COLO668 (cell line): ENCODE data around the gene RAB33A.

Experiments used
- DNase-seq: peaks from one replicate; lab custom pipeline; 2025; ENCODE audit not compliant: unreplicated experiment; lab: John Stamatoyannopoulos, UW

RAB33A gene

DNA sequence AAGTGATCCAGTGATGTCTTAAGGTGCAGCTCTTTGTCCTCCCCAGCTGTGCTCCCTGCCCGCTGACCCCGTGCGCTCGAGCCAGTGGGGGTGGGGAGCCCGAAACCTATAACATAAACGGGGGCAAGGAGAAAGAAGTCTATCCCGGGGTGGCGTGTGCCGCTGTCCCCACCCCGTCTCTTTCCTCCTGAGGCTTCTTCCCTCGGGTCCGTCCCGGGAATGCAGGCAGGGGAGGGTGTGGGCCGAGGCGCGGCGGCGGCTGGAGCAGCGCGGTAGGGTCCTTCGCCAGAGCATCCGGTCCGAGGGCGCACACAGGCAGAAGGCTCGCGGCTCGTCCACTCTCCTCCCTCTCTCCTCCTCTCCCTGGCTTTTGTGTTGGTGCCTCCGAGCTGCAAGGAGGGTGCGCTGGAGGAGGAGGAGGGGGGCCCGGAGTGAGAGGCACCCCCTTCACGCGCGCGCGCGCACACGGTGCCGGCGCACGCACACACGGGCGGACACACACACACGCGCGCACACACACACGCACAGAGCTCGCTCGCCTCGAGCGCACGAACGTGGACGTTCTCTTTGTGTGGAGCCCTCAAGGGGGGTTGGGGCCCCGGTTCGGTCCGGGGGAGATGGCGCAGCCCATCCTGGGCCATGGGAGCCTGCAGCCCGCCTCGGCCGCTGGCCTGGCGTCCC lies at the start of gene RAB33A:
TSS of gene RAB33A (plus strand) at position 517 of the 681 bp plus-strand sequence. CDS start at position 618, 101 bp downstream.
- DNase-seq = peak; percentile 23

GRCh38 chrX:130124577-130124976 lies 47.2 kb upstream of the RAB33A start:
- DNase-seq = no peak

DNA sequence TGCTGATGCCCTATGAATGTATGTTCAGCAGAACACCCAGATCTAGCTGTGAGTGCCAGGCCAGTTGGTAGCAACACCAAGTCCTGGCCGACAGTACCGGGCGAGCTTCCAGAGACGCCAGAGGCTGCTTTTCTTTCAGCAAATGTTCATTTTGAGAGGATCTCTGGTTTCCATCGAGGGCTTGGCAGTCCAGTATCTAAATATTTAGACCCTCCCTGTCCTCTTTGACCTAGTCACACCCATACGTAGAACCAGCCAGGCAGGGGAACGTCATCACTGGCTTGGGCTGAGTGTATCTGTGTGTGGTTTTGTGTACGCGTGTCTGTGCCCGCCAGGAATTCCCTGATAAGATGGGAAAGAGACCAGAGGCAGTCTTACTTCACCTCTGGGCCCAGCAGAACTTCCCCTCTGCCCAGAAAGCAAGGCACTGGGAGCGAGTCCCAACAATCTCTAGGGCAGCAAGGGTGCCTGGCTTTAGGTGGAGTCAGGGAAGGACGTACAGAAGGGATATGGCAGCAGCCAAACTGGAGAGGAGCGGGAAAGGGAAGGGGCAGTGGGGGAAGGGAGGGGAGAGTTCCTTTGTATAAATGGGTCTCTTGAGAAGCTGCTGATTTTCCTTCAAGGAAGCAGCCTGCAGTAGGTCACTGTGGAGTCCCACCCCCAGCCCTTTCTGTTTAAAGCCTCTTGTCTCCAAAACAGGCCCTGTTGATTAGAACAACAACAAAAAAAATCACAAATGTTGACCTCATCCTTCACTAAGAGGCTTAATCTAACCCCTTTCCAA lies 46.5 kb upstream of the RAB33A start:
- no peak for DNase-seq

DNA sequence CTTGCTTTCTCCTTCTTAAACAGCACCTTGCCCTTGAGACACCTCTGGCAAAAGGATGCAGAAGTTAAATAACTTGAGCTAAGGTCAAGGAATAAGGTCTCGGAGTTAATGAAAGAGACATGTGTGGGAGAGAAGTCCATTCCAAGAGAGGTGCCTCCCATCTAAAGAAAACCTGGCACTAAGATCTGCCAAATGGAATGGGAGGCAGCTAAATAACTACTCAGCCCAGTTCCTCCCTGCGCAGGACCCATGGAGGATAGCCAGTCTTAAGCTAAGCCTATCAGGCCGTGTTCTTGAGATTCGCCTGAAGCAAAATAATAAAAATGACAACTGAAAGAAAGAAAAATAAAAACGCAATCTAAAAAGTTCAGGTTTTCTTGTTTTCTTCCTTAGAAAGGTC lies 40.8 kb upstream of the RAB33A start:
- no peak for DNase-seq

DNA sequence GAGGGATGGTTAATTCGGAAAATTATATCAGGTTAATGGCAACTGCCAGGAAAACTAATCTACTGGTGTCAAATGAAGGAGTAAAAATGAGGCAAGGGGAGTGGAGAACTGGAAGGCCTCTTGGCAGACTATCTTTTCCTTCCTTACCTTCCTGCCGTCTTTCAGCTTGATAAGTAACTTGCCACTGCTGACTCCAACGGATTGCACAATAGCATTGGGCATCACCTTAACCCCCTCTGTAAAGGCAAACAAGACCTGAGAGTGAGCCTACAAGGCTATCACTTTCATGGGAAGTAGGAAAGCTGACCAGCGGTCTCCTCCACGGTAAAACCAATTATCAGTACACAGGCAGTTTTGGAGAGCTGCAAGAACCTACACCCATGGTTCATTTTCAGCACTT lies 35.3 kb upstream of the RAB33A start:
- DNase-seq = no peak

DNA sequence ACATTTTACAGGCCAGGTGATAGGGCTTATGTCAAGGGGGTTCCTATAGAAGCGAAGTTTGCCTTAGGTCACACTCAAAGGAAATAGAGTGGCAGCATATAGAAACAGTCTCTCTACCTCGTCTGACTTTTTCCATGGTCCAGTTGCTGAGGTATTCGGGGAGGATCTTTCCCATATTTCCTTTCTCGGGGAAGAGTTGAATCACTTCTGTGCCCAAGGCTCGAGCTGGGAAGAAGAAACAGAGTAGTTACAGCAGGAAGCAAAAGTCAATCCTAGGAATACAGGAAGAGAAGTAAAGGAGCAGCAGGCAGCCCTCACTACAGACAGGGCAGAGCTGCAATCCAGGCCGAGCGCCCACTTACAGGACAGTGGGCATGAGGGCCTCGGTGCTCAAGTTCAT lies 34.8 kb upstream of the RAB33A start:
- DNase-seq = no peak

GRCh38 chrX:130139474-130140201 lies 32.1 kb upstream of the RAB33A start:
- DNase-seq = no peak

DNA sequence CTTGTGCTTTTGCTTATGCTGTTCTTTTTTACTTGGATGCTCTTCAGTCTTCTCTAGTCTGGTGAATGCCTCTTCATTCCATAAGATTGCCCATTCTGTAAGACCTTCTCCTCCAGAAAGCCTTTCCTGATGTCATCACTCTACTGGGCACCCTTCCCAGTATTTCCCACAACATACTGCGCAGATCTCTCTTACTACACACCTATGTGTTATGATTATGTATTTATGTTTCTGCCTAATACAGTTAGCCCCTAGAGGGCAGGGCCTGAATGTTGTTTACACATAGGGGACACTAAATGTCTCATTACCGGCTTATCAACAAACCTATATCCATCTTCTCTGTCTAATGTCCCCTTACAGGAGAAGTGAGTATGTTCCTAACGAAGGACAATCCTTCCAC lies 27.3 kb upstream of the RAB33A start:
- no peak for DNase-seq

DNA sequence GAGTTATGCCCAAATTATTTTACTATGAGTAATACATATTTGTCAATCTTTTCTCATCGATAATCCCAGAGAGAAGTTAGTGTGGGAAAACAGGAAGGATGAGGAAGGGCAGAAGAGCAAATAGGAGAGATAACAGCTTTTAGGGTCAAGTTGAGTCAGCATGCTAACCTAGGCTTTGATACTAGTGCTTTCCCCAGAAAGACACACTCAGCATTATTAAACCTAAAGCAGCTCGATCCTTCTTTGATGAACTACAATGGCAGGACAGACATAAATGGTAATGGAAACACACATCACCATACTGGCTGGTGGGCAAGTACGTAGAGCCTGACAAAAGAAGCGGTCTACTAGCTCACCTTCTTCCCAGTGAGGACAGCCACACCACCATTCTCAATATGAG lies 26.6 kb upstream of the RAB33A start:
- DNase-seq = no peak

DNA sequence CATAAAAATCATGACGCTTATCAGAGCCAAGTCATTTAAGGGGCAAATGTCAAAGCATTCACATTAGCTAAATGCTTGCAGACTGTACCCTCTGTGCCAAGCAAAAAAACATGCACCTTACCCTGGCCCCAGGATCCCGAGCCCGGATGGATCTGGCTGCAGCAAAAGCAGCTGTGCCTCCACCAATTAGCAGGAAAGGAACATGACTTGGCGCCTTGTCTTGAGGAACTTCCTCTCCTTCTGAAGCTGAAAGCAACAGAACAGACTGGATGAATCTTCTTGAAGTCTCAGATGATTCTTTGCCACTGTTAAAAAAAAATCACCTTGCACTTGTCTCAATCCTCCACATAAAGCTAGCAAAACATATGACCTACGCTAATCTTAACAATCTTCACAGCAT lies 24.1 kb upstream of the RAB33A start:
- no peak for DNase-seq

- no peak for DNase-seq
Measured at GRCh38 chrX:130155564-130155963, 16.2 kb upstream of the RAB33A start.

DNA sequence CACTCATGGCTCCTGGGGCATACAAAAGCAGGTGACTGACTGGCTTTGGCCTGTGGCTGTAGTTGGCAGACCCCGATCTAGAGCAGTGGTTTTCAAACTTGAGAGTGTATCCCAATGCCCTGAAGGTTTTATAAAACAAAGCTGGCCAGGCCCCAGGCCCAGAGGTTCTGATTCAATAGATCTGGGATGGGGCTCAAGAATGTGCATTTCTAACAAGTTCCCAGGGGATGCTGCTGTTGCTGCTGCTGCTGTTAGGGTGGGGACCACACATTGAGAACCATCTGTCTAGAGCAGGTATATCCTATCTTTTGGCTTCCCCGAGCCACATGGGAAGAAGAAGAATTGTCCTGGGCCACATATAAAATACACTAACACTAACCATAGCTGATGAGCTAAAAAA lies 13.5 kb upstream of the RAB33A start:
- no peak for DNase-seq

GRCh38 chrX:130159776-130160175 lies 12.0 kb upstream of the RAB33A start:
- DNase-seq = no peak

GRCh38 chrX:130162094-130162735 lies 9.5 kb upstream of the RAB33A start:
- DNase-seq = no peak

- DNase-seq = no peak
Measured at GRCh38 chrX:130163398-130163797, 8.4 kb upstream of the RAB33A start.

GRCh38 chrX:130165181-130165702 lies 6.5 kb upstream of the RAB33A start:
- DNase-seq = no peak

DNA sequence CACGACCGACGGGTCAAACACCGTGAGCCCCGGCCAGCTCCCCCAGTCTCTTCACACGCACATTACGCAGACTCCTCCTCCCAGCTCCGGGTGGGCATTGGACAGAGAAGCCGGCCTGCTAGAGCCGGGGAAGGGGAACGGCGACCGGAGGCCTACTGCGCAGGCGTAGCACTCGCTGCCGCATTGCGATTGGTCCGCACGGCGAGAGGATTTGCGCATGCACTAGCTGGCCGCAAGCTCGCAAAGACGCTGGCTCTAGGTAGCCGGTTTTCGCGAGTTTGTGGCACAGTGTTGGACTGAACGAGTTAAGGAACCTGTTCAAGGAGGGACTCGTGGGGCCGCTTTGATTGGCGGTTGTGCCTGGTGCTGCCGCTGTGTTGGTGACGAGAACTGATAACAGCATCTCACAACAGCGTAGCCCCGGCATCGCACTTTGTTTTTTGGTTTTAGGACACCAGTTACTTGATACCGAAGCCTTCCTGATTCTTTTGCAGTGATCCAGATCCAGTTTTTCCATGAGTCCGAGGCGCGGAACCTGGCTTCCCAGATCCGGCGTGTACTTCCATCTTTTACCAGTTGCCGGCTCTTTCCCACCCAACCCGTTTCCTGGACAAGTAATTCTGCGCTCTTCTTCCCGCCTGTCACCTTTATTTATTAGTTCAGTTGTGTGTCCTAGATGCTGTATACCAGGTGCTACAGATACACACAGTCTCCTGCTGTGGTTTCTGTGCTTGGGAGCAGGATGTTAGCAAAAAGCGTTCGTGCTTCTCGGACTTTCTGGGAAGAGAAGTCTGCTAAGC lies 5.9 kb upstream of the RAB33A start, which contains the start of gene AIFM1:
TSS of gene AIFM1 (minus strand) at position 139 of the 800 bp plus-strand sequence. CDS start 185 bp downstream, outside the sequence.
- peak; percentile 92 for DNase-seq

DNA sequence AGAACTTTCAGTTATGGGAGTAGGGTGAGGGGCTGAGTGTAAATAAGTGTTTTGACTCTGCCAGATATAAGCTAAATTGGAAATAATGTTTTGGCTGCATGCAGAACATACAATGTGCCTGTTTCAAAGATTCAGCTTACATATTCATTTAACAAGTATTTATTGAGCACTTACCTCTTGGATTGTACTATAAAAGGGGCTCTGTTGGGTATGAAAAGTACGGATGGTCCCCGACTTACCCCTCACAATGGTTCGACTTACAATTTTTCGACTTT lies 5.3 kb upstream of the RAB33A start:
- DNase-seq = no peak

DNA sequence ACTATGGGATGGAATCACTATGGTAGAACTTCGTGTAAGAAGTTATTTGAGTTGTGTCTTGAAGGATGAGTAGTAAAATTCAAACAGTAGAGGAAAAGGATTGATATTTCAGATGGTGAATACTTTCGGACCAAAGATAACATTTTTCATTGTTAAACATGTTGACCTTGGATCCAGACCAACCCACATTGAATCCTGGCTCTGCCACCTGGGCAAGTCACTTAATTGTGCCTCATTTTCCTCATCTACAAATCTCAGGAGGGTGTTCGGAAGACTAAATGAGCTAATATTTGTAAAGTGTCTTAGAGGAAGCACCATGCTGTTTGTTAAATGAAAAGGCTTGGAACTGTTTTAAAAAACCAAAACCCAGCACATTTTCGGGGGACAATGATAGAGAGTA lies 4.7 kb upstream of the RAB33A start:
- DNase-seq = no peak

DNA sequence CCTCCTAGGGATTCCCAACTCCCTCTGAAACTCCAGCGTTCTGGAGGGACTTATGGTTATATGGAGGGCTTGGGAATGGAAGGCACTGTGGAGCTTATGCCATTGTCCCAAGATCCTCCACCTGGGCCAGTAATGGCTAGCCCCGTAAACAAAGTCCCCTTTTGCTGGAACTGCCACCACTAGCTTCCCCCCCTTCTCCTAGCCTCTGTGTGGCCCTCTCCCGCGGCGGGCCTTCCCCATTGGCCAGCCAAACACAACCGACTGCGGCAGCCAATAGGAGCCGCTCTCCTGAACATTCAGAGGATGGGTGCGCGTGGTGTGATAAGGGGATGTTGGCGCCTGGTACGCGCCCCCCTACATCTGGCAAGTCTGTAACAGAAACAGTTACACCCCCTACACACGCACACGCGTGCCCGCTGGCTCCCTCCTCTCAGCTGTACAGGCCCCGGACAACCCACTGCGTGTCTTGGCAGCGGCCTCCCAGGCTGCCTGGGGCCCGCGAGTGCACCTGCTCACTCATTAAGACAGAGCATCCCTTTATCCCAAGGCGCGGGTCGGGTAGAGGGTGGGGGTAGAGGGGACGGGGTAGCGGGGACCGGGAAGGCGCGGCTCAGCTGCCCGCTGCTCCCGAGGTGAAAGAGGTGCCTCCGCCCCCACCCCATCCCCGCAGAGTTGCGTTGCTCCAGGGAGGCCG lies 863 bp upstream of the RAB33A start:
- DNase-seq = peak; percentile 31
